Endothelial cell of hepatic sinusoid (primary cell): ENCODE results near the gene METTL13.

ENCODE experiments used
- in situ Hi-C: cut with HindIII; loops from 2 replicates; pipeline ENCODE4 v1.10.0; 2017; ENCODE audit warnings: low sequenced_read_pairs

METTL13 gene

DNA sequence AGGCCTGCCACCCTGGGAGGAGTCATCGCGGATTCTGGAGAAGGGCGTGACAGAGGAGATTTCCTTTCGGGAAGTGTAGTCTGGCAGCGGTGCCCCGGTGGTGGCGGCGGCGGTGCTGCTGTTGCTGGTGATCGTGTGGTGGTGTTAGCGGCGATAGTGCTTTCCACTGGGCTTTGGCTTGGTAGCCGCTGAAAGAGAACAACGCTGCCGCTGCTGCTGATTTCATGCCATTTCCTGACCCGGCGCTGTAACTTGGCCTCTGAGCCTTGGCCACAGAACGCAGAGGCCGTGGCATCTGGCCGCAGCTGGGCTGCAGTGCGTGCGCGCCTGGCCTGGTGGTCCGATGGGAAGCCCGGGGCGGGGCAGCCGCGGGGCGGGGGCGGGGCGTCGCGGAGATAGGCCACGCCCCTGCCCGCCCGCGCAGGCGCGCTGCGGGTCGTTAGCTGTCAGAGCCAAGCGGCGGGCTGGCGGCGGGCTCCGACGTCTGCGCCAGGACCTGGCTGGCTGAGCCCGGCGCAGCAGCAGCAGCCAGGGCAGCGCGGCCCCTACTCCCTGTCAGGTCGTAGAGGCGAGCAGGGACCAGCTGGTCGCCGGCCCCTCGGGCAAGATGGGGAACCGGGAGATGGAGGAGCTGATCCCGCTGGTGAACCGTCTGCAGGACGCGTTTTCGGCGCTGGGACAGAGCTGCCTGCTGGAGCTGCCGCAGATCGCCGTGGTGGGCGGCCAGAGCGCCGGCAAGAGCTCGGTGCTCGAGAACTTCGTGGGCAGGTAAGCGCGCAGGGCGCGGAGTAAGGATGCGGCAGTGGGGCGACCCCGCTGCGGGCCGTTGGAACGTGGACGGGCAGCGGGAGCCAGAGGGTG is 59.8 kb downstream of the METTL13 start, which contains the start of gene DNM3:
Gene DNM3 (plus strand): TSS at position 449 of the 861 bp plus-strand sequence. CDS start 159 bp downstream, at position 608.
- in situ Hi-C loops = loop anchor here (5.0 to 10.0 kb wide), 2 partner anchors 46 to 56 kb away; partner anchors contain the start of gene METTL13

DNA sequence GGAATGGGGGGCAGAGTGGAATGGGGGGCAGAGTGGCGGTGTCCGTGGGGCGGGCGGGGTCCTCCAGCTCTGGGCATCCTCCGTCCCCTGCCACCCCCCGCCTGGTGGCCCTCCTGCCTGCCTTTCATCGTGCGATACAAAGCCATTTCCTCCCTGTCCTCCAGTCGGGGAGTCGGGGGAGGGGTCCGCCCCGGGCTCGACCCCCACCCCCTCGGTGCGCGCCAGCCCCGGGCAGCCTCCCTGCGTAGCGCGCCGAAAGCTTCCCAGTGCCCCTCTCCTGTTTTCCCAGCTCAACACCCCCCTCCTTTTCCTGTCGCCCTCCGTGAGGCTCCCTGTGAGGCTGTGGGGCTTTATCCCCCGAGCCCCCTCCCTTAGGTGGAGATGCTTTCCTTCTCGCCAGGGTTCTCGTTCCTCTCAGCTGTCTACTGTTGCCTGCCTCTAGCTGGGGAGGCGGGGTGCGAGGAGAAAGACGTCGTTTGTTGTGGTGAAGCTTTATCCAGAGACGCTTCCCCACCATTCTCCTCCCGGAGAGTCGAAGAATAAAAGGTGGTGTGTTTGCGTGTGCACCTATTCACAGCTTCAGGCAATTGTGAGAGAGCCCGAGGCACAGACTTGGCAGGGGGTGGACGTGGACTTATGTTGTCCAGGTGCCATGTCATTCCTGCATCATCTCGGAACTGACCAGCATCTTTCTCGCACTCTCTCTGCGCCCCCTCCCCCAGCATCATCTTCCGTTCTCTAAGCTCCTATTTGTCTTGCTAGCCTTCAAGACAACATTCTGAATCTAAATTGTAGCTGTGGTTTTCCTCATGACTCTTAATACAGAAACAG is 60.7 kb downstream of the METTL13 start:
- in situ Hi-C loops = loop anchor here (5.0 to 10.0 kb wide), 2 partner anchors 45 to 57 kb away; partner anchors contain the start of gene METTL13

GRCh38 chr1:171844381-171844780 is 62.9 kb downstream of the METTL13 start:
- in situ Hi-C loops = loop anchor here (5.0 to 10.0 kb wide), 2 partner anchors 43 to 60 kb away; partner anchors contain the start of gene METTL13

- in situ Hi-C loops = loop anchor here (10.0 kb wide), 1 partner anchor 61 kb away; the partner anchor contains the start of gene METTL13
These were observed 64.5 kb downstream of the METTL13 start for GRCh38 chr1:171845998-171846397.
